A673 (cell line): ENCODE measurements around the gene F11R. TPM values are rescaled to one million over a fixed set of nuclear protein-coding genes. Genes with fewer than 3 reads are reported as not detected.

Experiments
- BruUV-seq: library from RNA; stranded (reverse); fragments of 400-500 nt; replicated peaks from 2 replicates; lab custom pipeline; 2021; lab: Mats Ljungman, UMichigan
- CTCF ChIA-PET: fragments of 300-600 bp; sonication (Branson Sonifier 250); formaldehyde crosslinking; loops from one replicate; lab custom pipeline; 2022; ENCODE audit warnings: antibody characterized with exemption; lab: Charles Lee
- POLR2A ChIA-PET: fragments of 300-600 bp; sonication (Branson Sonifier 250); formaldehyde crosslinking; loops from one replicate; lab custom pipeline; 2022; ENCODE audit warnings: antibody characterized with exemption; ENCODE audit not compliant: low non-redundant PET; lab: Charles Lee
- DNase-seq: peaks from one replicate; pipeline ENCODE4 v3.0.0-alpha.2; 2015; ENCODE audit warnings: low spot score
- H3K27ac ChIP-seq: fragments of 200-600 bp; sonication (generic); 2 replicates; pipeline ENCODE4 v1.5.1; 2016; ENCODE audit warnings: mixed run types, low read depth, mild to moderate bottlenecking, mixed read lengths, antibody characterized with exemption, low read length; ENCODE audit not compliant: poor library complexity, severe bottlenecking
- H3K27me3 ChIP-seq: fragments of 200-600 bp; sonication (generic); replicated peaks from 2 replicates; pipeline ENCODE4 v1.6.1; 2017; ENCODE audit warnings: mixed run types, low read depth, mild to moderate bottlenecking, mixed read lengths, antibody characterized with exemption, low read length; ENCODE audit not compliant: insufficient read depth, poor library complexity
- H3K36me3 ChIP-seq: fragments of 200-600 bp; sonication (generic); 2 replicates; pipeline ENCODE4 v1.6.1; 2016; ENCODE audit warnings: mixed run types, mild to moderate bottlenecking, mixed read lengths, antibody characterized with exemption, low read length; ENCODE audit not compliant: insufficient read depth, poor library complexity, severe bottlenecking
- H3K4me1 ChIP-seq: fragments of 200-600 bp; sonication (generic); 2 replicates; pipeline ENCODE4 v1.6.1; 2017; ENCODE audit warnings: mixed run types, mild to moderate bottlenecking, mixed read lengths, antibody characterized with exemption, low read length; ENCODE audit not compliant: insufficient read depth, poor library complexity, severe bottlenecking
- H3K4me3 ChIP-seq: fragments of 200-600 bp; sonication (generic); 2 replicates; pipeline ENCODE4 v1.5.1; 2016; ENCODE audit warnings: low read depth, mixed run types, mild to moderate bottlenecking, mixed read lengths, low read length; ENCODE audit not compliant: poor library complexity, severe bottlenecking
- H3K9me3 ChIP-seq: fragments of 200-600 bp; sonication (generic); 2 replicates; pipeline ENCODE4 v1.6.1; 2016; ENCODE audit warnings: mixed run types, low read depth, mild to moderate bottlenecking, mixed read lengths, antibody characterized with exemption, low read length; ENCODE audit not compliant: poor library complexity, severe bottlenecking
- CTCF ChIP-seq: fragments of 300-800, 200-600 bp; sonication (generic); conservative IDR thresholded peaks from 2 replicates; pipeline ENCODE4 v1.5.1; 2017; ENCODE audit warnings: low read depth, mild to moderate bottlenecking, antibody characterized with exemption, low read length, moderate library complexity, mixed read lengths
- EZH2 ChIP-seq: fragments of 200-600 bp; sonication (generic); IDR thresholded peaks from 2 replicates; pipeline ENCODE4 v1.6.1; 2017; ENCODE audit warnings: borderline replicate concordance, low read depth, mild to moderate bottlenecking, mixed read lengths, antibody characterized with exemption, low read length; ENCODE audit not compliant: poor library complexity, severe bottlenecking
- intact Hi-C: fragments of 100-400 bp; cut with micrococcal nuclease; formaldehyde crosslinking; loops from one replicate; pipeline ENCODE4 v1.10.0; 2022; ENCODE audit not compliant: unreplicated experiment
- total RNA-seq: library from RNA; stranded (reverse); gene quantifications from 2 replicates; pipeline ENCODE4 v1.2.3, GENCODE V29; 2021

Gene F11R
- total RNA-seq, 1 experiment from 2014 or later: 2.3 TPM

- Histone ChIP-seq H3K27me3 (no peaks in the 10 kb centered on the region), H3K4me3 (no peak overlapping the region), H3K36me3 (peaks cover 37% of the 10 kb centered on the region), H3K4me1 (no peaks in the 10 kb centered on the region), H3K9me3 (no peaks in the 10 kb centered on the region), H3K27ac (no peak overlapping the region)
- CTCF ChIA-PET: interaction anchor here (0.6 kb wide), 1 partner anchor 60 kb away, joined by 3 read pairs; no protein-coding TSS in a partner anchor
- no peak for DNase-seq
- POLR2A ChIA-PET: no interaction called here
- TF ChIP-seq EZH2 (no peak), CTCF (no peak)
- intact Hi-C loops: no loop called here
- BruUV-seq: no TSS peak
Observed at GRCh38 chr1:161037661-161038522, 16.9 kb upstream of the F11R start.

- H3K4me3 ChIP-seq: no peak overlapping the region
- POLR2A ChIA-PET: interaction anchor here (0.7 kb wide), 1 partner anchor 22 kb away, joined by 21 read pairs; no protein-coding TSS in a partner anchor
- H3K4me1 ChIP-seq: no peaks in the 10 kb centered on the region
- CTCF ChIA-PET: interaction anchor here (0.7 kb wide), 1 partner anchor 164 kb away, joined by 5 read pairs; no protein-coding TSS in a partner anchor
- no TSS peak for BruUV-seq
- TF ChIP-seq EZH2 (no peak), CTCF (no peak)
- H3K9me3 ChIP-seq: no peaks in the 10 kb centered on the region
- H3K36me3 ChIP-seq: no peaks in the 10 kb centered on the region
- H3K27me3 ChIP-seq: no peaks in the 10 kb centered on the region
- intact Hi-C loops: no loop called here
- no peak for DNase-seq
- H3K27ac ChIP-seq: no peak overlapping the region
Observed at GRCh38 chr1:161033751-161034150, 12.8 kb upstream of the F11R start.

- no TSS peak for BruUV-seq
- ChIA-PET POLR2A (no interaction called here), CTCF (no interaction called here)
- intact Hi-C loops: no loop called here
- Histone ChIP-seq H3K36me3 (no peaks in the 10 kb centered on the region), H3K9me3 (no peaks in the 10 kb centered on the region), H3K4me1 (no peaks in the 10 kb centered on the region), H3K27ac (no peak overlapping the region), H3K4me3 (no peak overlapping the region), H3K27me3 (no peaks in the 10 kb centered on the region)
- TF ChIP-seq CTCF: no peak
- TF ChIP-seq EZH2: no peak
- no peak for DNase-seq
Observed at GRCh38 chr1:161032409-161032808, 11.5 kb upstream of the F11R start.
